ENCODE measurements around the gene HOXA11.

Gene HOXA11

GRCh38 chr7:27185013-27185853 is at the start of gene HOXA11:
HOXA11 (minus strand) TSS chr7:27185232; CDS start chr7:27185144, 88 bp downstream.
- Histone ChIP-seq H3K79me2 (ENCODE audit: insufficient read depth, low read length) (no peaks in the 10 kb centered on the region), H3K9me3 (ENCODE audit: insufficient read depth, low read length, severe bottlenecking) (no peaks in the 10 kb centered on the region), H3K4me2 (ENCODE audit: insufficient read depth, low read length) (no peak within 1 kb of the TSS), H3K36me3 (ENCODE audit: insufficient read depth, low read length) (no peaks in the 10 kb centered on the region), H3K27ac (ENCODE audit: low read length) (no peak within 1 kb of the TSS), H4K20me1 (ENCODE audit: insufficient read depth, low read length) (no peaks in the 10 kb centered on the region), H2AFZ (ENCODE audit: low read depth, low read length) (no peak within 1 kb of the TSS), H3K9ac (ENCODE audit: low read depth, low read length) (no peak within 1 kb of the TSS), H3K4me3 (ENCODE audit: low read depth in 1 of 2, low read length in 2 of 2) (no peak within 1 kb of the TSS), H3K27me3 (ENCODE audit: insufficient read depth, low read length, poor library complexity) (peaks cover 14% of the 10 kb centered on the region), H3K4me1 (ENCODE audit: insufficient read depth, low read length) (peaks cover 18% of the 10 kb centered on the region)
- DNase-seq (no peak), ATAC-seq (ENCODE audit: insufficient read depth, low read depth) (no peak)
- no peak for TF ChIP-seq CTCF (IDR thresholded peaks at IDR 0.05; ENCODE audit: borderline replicate concordance, extremely low read depth, low read length, poor library complexity, severe bottlenecking)
- TF ChIP-seq EZH2 (IDR thresholded peaks at IDR 0.05; ENCODE audit: borderline replicate concordance, low read depth, low read length, severe bottlenecking) = no peak

DNA sequence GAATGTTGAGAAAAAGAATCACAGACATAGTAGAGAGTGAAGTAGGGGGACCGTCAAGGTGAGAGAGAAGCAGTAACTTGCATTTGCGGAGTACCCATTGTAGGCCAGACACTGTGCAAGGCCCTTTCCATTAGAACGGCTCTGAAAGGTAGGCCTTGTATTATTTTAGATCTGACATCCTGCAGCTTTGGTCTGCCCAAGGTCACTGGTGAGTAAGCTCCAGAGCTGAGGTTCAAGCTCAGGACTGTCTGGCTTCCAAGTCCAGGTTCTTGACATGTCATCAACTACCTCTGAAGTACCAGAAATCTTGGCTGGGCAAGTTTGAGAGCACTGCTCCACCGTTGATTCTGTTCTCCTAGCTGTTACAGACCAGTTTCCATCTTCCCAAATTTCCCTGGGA is 44.4 kb upstream of the HOXA11 start:
- DNase-seq = no peak
- Histone ChIP-seq H3K27me3 (ENCODE audit: insufficient read depth, low read length, poor library complexity) (no peaks in the 10 kb centered on the region), H4K20me1 (ENCODE audit: insufficient read depth, low read length) (no peaks in the 10 kb centered on the region), H3K4me1 (ENCODE audit: insufficient read depth, low read length) (no peaks in the 10 kb centered on the region), H2AFZ (ENCODE audit: low read depth, low read length) (no peak overlapping the region), H3K79me2 (ENCODE audit: insufficient read depth, low read length) (no peaks in the 10 kb centered on the region), H3K4me2 (ENCODE audit: insufficient read depth, low read length) (no peak overlapping the region), H3K4me3 (ENCODE audit: low read depth in 1 of 2, low read length in 2 of 2) (no peak overlapping the region), H3K36me3 (ENCODE audit: insufficient read depth, low read length) (no peaks in the 10 kb centered on the region), H3K9me3 (ENCODE audit: insufficient read depth, low read length, severe bottlenecking) (no peaks in the 10 kb centered on the region), H3K27ac (ENCODE audit: low read length) (no peak overlapping the region), H3K9ac (ENCODE audit: low read depth, low read length) (no peak overlapping the region)
- no peak for TF ChIP-seq EZH2 (IDR thresholded peaks at IDR 0.05; ENCODE audit: borderline replicate concordance, low read depth, low read length, severe bottlenecking)
- no peak for TF ChIP-seq CTCF (IDR thresholded peaks at IDR 0.05; ENCODE audit: borderline replicate concordance, extremely low read depth, low read length, poor library complexity, severe bottlenecking)
- no peak for ATAC-seq (ENCODE audit: insufficient read depth, low read depth)

DNA sequence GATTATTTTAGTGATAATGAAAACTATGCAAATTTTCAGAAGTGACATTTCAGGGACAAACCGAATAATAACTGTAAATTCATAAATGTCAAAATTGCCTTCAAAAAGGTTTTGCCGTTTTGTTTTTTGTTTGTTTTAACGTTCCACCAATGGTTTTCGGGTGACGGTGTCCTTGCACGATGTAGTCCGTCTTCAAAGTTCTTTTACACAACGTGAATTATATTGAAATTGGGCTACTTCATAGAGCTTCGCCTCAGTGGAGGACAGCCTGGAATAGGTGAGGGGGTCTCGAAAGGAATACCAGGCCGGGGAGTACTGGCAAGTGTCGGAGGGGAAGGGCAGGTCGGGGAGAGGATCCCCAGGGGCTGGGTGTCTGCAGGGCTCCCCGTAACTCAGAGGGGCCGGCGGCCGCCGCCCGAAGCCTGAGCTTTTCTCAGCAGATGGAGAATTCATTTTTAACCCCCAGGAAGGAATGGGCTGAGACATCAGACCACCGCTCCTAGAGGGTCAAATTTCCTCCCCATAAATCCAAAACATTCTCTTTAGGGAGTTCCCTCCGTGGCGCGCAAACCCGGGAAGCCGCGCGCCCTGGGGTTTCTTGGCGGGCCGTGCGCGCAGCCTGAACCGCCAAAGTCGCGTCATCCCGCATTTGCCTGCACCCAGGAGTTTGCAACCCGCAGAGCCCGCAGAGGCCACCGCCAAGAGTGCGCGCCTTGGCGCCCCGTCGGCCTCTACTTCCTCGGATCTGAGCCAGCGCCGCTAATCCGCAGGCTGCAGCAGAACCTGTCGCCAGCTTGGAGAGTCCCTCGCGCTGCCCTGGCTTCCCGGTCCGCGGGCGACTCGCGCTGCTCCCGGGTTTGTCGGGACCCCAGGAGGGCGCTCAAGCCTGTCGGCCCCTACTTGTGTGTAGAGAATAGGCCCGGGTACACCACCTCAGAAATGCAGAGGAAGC is 40.2 kb upstream of the HOXA11 start:
- Histone ChIP-seq H2AFZ (ENCODE audit: low read depth, low read length) (no peak overlapping the region), H4K20me1 (ENCODE audit: insufficient read depth, low read length) (no peaks in the 10 kb centered on the region), H3K4me1 (ENCODE audit: insufficient read depth, low read length) (no peaks in the 10 kb centered on the region), H3K9ac (ENCODE audit: low read depth, low read length) (no peak overlapping the region), H3K4me2 (ENCODE audit: insufficient read depth, low read length) (no peak overlapping the region), H3K4me3 (ENCODE audit: low read depth in 1 of 2, low read length in 2 of 2) (no peak overlapping the region), H3K36me3 (ENCODE audit: insufficient read depth, low read length) (no peaks in the 10 kb centered on the region), H3K79me2 (ENCODE audit: insufficient read depth, low read length) (no peaks in the 10 kb centered on the region), H3K9me3 (ENCODE audit: insufficient read depth, low read length, severe bottlenecking) (no peaks in the 10 kb centered on the region), H3K27ac (ENCODE audit: low read length) (no peak overlapping the region), H3K27me3 (ENCODE audit: insufficient read depth, low read length, poor library complexity) (peaks cover 7% of the 10 kb centered on the region)
- DNase-seq = no peak
- ATAC-seq (ENCODE audit: insufficient read depth, low read depth) = no peak
- TF ChIP-seq EZH2 (IDR thresholded peaks at IDR 0.05; ENCODE audit: borderline replicate concordance, low read depth, low read length, severe bottlenecking) = no peak
- TF ChIP-seq CTCF (IDR thresholded peaks at IDR 0.05; ENCODE audit: borderline replicate concordance, extremely low read depth, low read length, poor library complexity, severe bottlenecking) = no peak

All from DND-41 (cell line).